Coronary artery (tissue), 2 donors: ENCODE measurements around the gene CELF2.
A peak's percentile ranks its signal among the peaks of the same experiment; 100 is the strongest.

Experiments used
- DNase-seq: peaks from one replicate; pipeline ENCODE4 v3.0.0-alpha.2; 2017; ENCODE audit warnings: low spot score
- H3K27ac ChIP-seq, 2 donors: fragments of 200-600 bp; sonication (generic); one replicate each; pipeline ENCODE4 v1.5.1; 2016 to 2019
- H3K4me3 ChIP-seq: fragments of 200-600 bp; sonication (generic); 2 replicates; pipeline ENCODE4 v1.5.1; 2016; ENCODE audit warnings: mild to moderate bottlenecking, moderate library complexity
- CTCF ChIP-seq: fragments of 200-600 bp; sonication (generic); IDR thresholded peaks from one replicate; pipeline ENCODE4 v1.5.1; 2019; ENCODE audit warnings: antibody characterized with exemption

CELF2 gene

GRCh38 chr10:11161910-11162309, 144.2 kb downstream of the CELF2 start:
- TF ChIP-seq CTCF: no peak
- peak overlapping the region in 1 of 2 donors; percentile 71 for H3K27ac ChIP-seq
- no peak overlapping the region for H3K4me3 ChIP-seq
- no peak for DNase-seq

- no peak for TF ChIP-seq CTCF
- DNase-seq: no peak
- H3K4me3 ChIP-seq: no peak overlapping the region
- peak overlapping the region; percentile 22 to 71 for H3K27ac ChIP-seq
These were observed 145.3 kb downstream of the CELF2 start for GRCh38 chr10:11162828-11163599.

- TF ChIP-seq CTCF: no peak
- Histone ChIP-seq H3K27ac (peak overlapping the region; percentile 22 to 48), H3K4me3 (peak overlapping the region; percentile 83)
- DNase-seq: no peak
These were observed 146.3 kb downstream of the CELF2 start for GRCh38 chr10:11163780-11164550.

GRCh38 chr10:11164551-11164802, 146.8 kb downstream of the CELF2 start:
- no peak for TF ChIP-seq CTCF
- peak overlapping the region in 1 of 2 donors; percentile 88 for H3K27ac ChIP-seq
- H3K4me3 ChIP-seq: peak overlapping the region; percentile 83
- DNase-seq: no peak

- Histone ChIP-seq H3K27ac (peak overlapping the region; percentile 80 to 88), H3K4me3 (peak overlapping the region; percentile 83)
- DNase-seq: peak; percentile 84
- TF ChIP-seq CTCF: no peak
These were observed 147.3 kb downstream of the CELF2 start for GRCh38 chr10:11164803-11165590.

- DNase-seq: no peak
- no peak for TF ChIP-seq CTCF
- Histone ChIP-seq H3K4me3 (peak overlapping the region; percentile 83), H3K27ac (peak overlapping the region; percentile 80 to 88)
These were observed 148.2 kb downstream of the CELF2 start for GRCh38 chr10:11165591-11166543.
